Natural killer cell (primary cell): ENCODE measurements around the gene GNG7. TPM values are rescaled to one million over a fixed set of nuclear protein-coding genes. Genes with fewer than 3 reads are reported as not detected.

Source experiments
- ATAC-seq, 3 donors: fragments of 150-1000 bp in 2 of 3; fragments of 200-7000 bp in 1 of 3; cut with Tn5 transposase; 1 replicate in 1 of 3; 2 replicates in 2 of 3; pipeline ENCODE4 v1.10.0; 2021; ENCODE audit warnings: mild to moderate bottlenecking in 2 of 3, moderate library complexity in 2 of 3
- DNase-seq, 2 donors: peaks; one replicate each; pipeline versions ENCODE4 v3.0.0 to v3.0.0-alpha.2; 2013 to 2021; ENCODE audit warnings: mixed read lengths in 1 of 2
- H3K27ac ChIP-seq: one replicate; pipeline ENCODE4 v1.5.1; 2013; ENCODE audit warnings: mild to moderate bottlenecking, low read length
- H3K27me3 ChIP-seq: one replicate; pipeline ENCODE4 v1.6.1; 2013; ENCODE audit warnings: low read length; ENCODE audit not compliant: control insufficient read depth, insufficient read depth
- H3K36me3 ChIP-seq: one replicate; pipeline ENCODE4 v1.6.1; 2013; ENCODE audit warnings: low read length; ENCODE audit not compliant: control insufficient read depth, insufficient read depth
- H3K4me1 ChIP-seq: one replicate; pipeline ENCODE4 v1.6.1; 2013; ENCODE audit warnings: low read length; ENCODE audit not compliant: control insufficient read depth, insufficient read depth
- H3K4me3 ChIP-seq: one replicate; pipeline ENCODE4 v1.5.1; 2013; ENCODE audit warnings: low read length
- H3K9me3 ChIP-seq: one replicate; pipeline ENCODE4 v1.6.1; 2013; ENCODE audit warnings: low read length; ENCODE audit not compliant: control insufficient read depth, insufficient read depth
- H3K27ac Mint-ChIP-seq, 2 donors: one replicate each; pipeline ENCODE4 v1.8.0; 2022; ENCODE audit warnings: mild to moderate bottlenecking in 2 of 2, mixed read lengths in 2 of 2, moderate library complexity in 1 of 2
- H3K27me3 Mint-ChIP-seq, 2 donors: one replicate each; pipeline ENCODE4 v1.8.0; 2022; ENCODE audit warnings: low read depth in 2 of 2, mixed read lengths in 2 of 2
- H3K36me3 Mint-ChIP-seq: one replicate; pipeline ENCODE4 v1.8.0; 2022; ENCODE audit warnings: mixed read lengths
- H3K4me1 Mint-ChIP-seq, 2 donors: one replicate each; pipeline ENCODE4 v1.8.0; 2022; ENCODE audit warnings: mixed read lengths in 2 of 2
- H3K4me3 Mint-ChIP-seq: one replicate; pipeline ENCODE4 v1.8.0; 2022; ENCODE audit warnings: mild to moderate bottlenecking, moderate library complexity, mixed read lengths
- H3K9me3 Mint-ChIP-seq, 2 donors: one replicate each; pipeline ENCODE4 v1.8.0; 2022; ENCODE audit warnings: mixed read lengths in 2 of 2
- WGBS: methylation state at CpG from one replicate; pipeline ENCODE4 v1.1.7; 2013; ENCODE audit warnings: missing lambda C conversion rate; ENCODE audit not compliant: insufficient coverage; 5-methylcytosine and 5-hydroxymethylcytosine counted together
- intact Hi-C: fragments of 100-400 bp; cut with micrococcal nuclease; formaldehyde crosslinking; loops from one replicate; pipeline ENCODE4 v1.14.2; 2022
- total RNA-seq, 4 donors: library from RNA; stranded (reverse); fragments of 120-200 nt in 1 of 4; gene quantifications; one replicate each; pipeline versions ENCODE4 v1.2.3 to v1.2.4, GENCODE V29; 2013 to 2022
- TF ChIP-seq, protein P1 (sequence below): fragments of 200-600 bp; IDR thresholded peaks from one replicate; pipeline ENCODE4 v1.8.0; 2022; ENCODE audit warnings: antibody characterized with exemption

GNG7 gene
- total RNA-seq, 3 donors from 2014 or later (not counting 1 experiment from before 2014, with no cell fraction given), result 0.75 to 4.8 (median 1.5) TPM

DNA sequence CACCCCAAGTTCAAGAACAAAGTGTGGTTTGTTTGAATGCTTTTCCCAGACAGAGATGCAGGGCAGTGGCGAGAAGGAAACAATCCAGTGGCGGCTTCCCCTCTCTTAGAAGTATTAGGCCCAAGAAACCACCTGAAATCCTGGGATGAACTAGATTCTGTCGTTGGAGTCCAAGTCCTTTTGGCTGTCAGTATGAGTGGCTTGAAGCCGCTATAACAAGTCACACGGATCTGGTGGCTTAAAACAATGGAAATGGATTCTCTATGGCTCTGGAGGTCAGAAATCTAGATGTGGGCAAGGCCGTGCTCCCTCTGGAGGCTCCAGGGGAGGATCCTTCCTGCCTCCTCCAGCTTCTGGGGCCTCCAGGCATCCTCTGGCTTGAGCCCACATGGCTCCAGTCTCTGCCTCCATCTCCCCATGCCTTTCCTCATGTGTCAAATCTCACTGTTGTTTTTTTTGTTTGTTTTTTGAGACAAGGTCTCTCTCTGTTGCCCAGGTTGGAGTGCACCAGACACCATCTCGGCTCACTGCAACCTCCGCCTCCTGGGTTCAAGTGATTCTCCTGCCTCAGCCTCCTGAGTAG, 97.7 kb downstream of the GNG7 start:
- H3K36me3 Mint-ChIP-seq, result no peaks in the 10 kb centered on the region
- Histone ChIP-seq H3K4me3 (no peak overlapping the region), H3K36me3 (no peaks in the 10 kb centered on the region), H3K9me3 (no peaks in the 10 kb centered on the region), H3K4me1 (peaks cover 34% of the 10 kb centered on the region), H3K27ac (no peak overlapping the region), H3K27me3 (no peaks in the 10 kb centered on the region)
- H3K9me3 Mint-ChIP-seq, result no peaks in the 10 kb centered on the region
- intact Hi-C loops, result no loop called here
- ATAC-seq (no peak), DNase-seq (no peak)
- H3K27me3 Mint-ChIP-seq, result peaks cover 15 to 18% of the 10 kb centered on the region in 2 donors
- H3K4me3 Mint-ChIP-seq, result no peak overlapping the region
- H3K4me1 Mint-ChIP-seq, result peaks cover 8 to 20% of the 10 kb centered on the region in 2 donors
- TF ChIP-seq, protein P1, sequence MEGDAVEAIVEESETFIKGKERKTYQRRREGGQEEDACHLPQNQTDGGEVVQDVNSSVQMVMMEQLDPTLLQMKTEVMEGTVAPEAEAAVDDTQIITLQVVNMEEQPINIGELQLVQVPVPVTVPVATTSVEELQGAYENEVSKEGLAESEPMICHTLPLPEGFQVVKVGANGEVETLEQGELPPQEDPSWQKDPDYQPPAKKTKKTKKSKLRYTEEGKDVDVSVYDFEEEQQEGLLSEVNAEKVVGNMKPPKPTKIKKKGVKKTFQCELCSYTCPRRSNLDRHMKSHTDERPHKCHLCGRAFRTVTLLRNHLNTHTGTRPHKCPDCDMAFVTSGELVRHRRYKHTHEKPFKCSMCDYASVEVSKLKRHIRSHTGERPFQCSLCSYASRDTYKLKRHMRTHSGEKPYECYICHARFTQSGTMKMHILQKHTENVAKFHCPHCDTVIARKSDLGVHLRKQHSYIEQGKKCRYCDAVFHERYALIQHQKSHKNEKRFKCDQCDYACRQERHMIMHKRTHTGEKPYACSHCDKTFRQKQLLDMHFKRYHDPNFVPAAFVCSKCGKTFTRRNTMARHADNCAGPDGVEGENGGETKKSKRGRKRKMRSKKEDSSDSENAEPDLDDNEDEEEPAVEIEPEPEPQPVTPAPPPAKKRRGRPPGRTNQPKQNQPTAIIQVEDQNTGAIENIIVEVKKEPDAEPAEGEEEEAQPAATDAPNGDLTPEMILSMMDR, result no peak
- WGBS, result 95% methylated on average over 8 of the region's 8 CpGs
- H3K27ac Mint-ChIP-seq, result no peak overlapping the region

DNA sequence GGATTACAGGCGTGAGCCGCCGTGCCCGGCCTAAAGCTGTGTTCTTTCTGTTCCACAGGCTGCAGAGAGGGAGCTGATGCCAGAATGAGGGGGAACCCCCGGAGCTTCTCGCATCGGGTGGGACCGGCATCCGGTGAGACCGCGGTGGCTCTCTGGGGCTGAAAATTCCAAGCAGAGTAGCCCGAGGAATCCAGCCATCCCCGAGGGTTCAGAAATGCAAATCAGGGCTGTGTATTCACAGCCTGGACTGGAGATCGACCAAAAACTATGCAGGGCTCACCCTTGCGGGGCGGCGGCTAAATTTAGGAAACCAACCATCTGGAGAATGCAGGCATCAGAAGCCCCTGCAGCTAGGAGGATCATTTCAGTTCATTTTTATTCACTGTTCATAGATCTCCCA, 99.2 kb downstream of the GNG7 start:
- Mint-ChIP-seq H3K27ac (no peak overlapping the region), H3K9me3 (no peaks in the 10 kb centered on the region), H3K27me3 (peaks cover 8% of the 10 kb centered on the region in 2 donors), H3K36me3 (no peaks in the 10 kb centered on the region), H3K4me3 (no peak overlapping the region), H3K4me1 (peaks cover 19 to 20% of the 10 kb centered on the region in 2 donors)
- Histone ChIP-seq H3K36me3 (no peaks in the 10 kb centered on the region), H3K27me3 (no peaks in the 10 kb centered on the region), H3K4me1 (peaks cover 32% of the 10 kb centered on the region), H3K4me3 (no peak overlapping the region), H3K27ac (no peak overlapping the region), H3K9me3 (no peaks in the 10 kb centered on the region)
- ATAC-seq (no peak), DNase-seq (no peak)
- WGBS, result 82% methylated on average over 17 of the region's 17 CpGs
- TF ChIP-seq, protein P1, result no peak
- intact Hi-C loops, result no loop called here

DNA sequence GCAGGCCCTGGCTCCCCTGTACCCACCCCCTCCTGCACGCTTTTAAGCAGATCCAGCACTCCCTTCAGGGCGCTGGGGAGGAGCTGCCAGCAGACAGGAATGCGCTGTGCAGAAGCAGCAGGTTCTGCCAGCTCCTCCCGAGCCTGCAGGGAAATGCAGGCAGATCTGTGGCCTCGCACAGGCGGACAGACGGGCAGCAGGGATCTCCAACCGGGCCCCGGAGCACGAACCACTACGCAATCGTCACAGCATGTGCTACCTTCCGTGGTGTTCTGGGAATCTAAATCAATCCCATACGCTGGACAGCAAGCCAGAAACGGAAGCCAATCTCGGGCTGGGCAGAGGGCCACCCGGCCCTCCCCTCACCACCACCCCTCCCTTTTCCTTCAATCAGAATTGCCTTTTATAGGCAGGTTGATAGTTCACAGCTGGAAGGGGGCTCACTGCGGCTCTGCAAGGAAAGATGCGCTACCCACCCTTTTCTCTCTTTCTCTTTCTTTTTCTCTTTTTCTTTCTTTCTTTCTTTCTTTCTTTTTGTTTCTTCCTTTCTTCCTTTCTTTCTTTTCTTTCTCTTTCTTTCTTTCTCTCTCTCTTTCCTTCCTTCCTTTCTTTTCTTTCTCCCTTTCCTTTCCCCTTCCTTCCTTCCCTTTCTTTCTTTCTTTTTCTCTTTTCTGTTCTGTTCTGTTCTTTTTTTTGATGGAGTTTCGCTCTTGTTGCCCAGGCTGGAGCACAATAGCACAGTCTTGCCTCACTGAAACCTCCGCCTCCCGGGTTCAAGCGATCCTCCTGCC, 99.9 kb downstream of the GNG7 start:
- Histone ChIP-seq H3K4me1 (peaks cover 25% of the 10 kb centered on the region), H3K4me3 (no peak overlapping the region), H3K27me3 (no peaks in the 10 kb centered on the region), H3K36me3 (no peaks in the 10 kb centered on the region), H3K9me3 (no peaks in the 10 kb centered on the region), H3K27ac (no peak overlapping the region)
- ATAC-seq (no peak), DNase-seq (no peak)
- H3K4me3 Mint-ChIP-seq, result no peak overlapping the region
- H3K36me3 Mint-ChIP-seq, result no peaks in the 10 kb centered on the region
- H3K4me1 Mint-ChIP-seq, result peaks cover 12 to 13% of the 10 kb centered on the region in 2 donors
- peaks cover under 1 to 3% of the 10 kb centered on the region in 2 donors for H3K27me3 Mint-ChIP-seq
- no peaks in the 10 kb centered on the region for H3K9me3 Mint-ChIP-seq
- TF ChIP-seq, protein P1, result no peak
- intact Hi-C loops, result no loop called here
- 95% methylated on average over 23 of the region's 23 CpGs for WGBS
- H3K27ac Mint-ChIP-seq, result no peak overlapping the region
